Body of pancreas (tissue), 4 donors: ENCODE results near the gene SELENOM. TPM values are rescaled to one million over a fixed set of nuclear protein-coding genes. Genes with fewer than 3 reads are reported as not detected.

ENCODE experiments used
- ATAC-seq: fragments of 150-250 bp; one replicate; pipeline ENCODE4 v1.9.1; 2016
- DNase-seq, 4 donors: peaks; one replicate each; pipeline ENCODE4 v3.0.0-alpha.2; 2019
- H3K27ac ChIP-seq, 4 donors: fragments of 200-600 bp; sonication (generic); 1 replicate in 3 of 4; 2 replicates in 1 of 4; pipeline versions ENCODE4 v1.5.1 to v1.6.1; 2016 to 2019; ENCODE audit warnings: mild to moderate bottlenecking in 1 of 4, mixed read lengths in 1 of 4, moderate library complexity in 1 of 4
- H3K27me3 ChIP-seq, 2 donors: fragments of 200-600 bp; sonication (generic); one replicate each; pipeline ENCODE4 v1.6.0; 2016; ENCODE audit warnings: mild to moderate bottlenecking in 1 of 2
- H3K36me3 ChIP-seq, 2 donors: fragments of 200-600 bp; sonication (generic); replicated peaks in 1 of 2; 2 replicates each; pipeline ENCODE4 v1.5.1; 2016; ENCODE audit warnings: low read depth in 2 of 2; ENCODE audit not compliant: insufficient read depth in 1 of 2
- H3K4me1 ChIP-seq: fragments of 200-600 bp; sonication (generic); one replicate; pipeline ENCODE4 v1.6.0; 2016
- H3K4me3 ChIP-seq, 2 donors: fragments of 200-600 bp; sonication (generic); 1 replicate in 1 of 2; 2 replicates in 1 of 2; pipeline ENCODE4 v1.5.1; 2016 to 2019
- H3K9me3 ChIP-seq, 3 donors: fragments of 200-600 bp; sonication (generic); 1 replicate in 2 of 3; 2 replicates in 1 of 3; pipeline ENCODE4 v1.5.1; 2016
- CTCF ChIP-seq, 7 experiments: fragments of 450-650 bp in 4 of 7; fragments of 200-600 bp in 3 of 7; sonication (generic) in 3 of 7; IDR thresholded peaks; one replicate each; pipeline ENCODE4 v1.5.1; 2016 to 2019; ENCODE audit warnings: antibody characterized with exemption in 7 of 7
- POLR2A ChIP-seq, 3 donors: fragments of 450-650 bp; IDR thresholded peaks; one replicate each; pipeline ENCODE4 v1.6.1; 2016; ENCODE audit warnings: antibody characterized with exemption in 3 of 3, mild to moderate bottlenecking in 2 of 3
- WGBS, 2 donors: methylation state at CpG; one replicate each; pipeline ENCODE4 v1.1.5; 2017; 5-methylcytosine and 5-hydroxymethylcytosine counted together
- intact Hi-C: fragments of 100-400 bp; cut with DNase I; formaldehyde crosslinking; loops from one replicate; pipeline ENCODE4 v1.15.1; 2023
- total RNA-seq, 2 donors: library from RNA; depleted of rRNA; stranded (reverse); fragments of >200 nt; gene quantifications; one replicate each; pipeline ENCODE4 v1.1.0, GENCODE V29; 2016

Gene SELENOM
- total RNA-seq, 2 donors from 2014 or later = 127 to 198 TPM

DNA sequence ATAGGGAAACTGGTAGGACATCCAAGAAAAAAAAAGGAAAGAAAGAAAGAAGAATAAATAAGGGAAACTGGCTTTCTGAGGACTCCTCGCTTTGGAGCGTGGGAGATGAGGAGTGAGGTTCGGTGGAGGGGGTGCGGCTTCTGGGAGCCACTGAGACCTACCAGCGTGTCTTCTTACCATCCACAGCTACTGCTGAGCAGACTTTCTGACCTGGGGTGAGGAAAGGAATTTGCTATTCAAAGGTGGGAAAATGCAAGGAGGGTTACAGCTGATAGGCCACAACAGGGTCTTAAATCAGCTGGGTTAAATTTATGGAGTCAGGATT, 488 bp upstream of the SELENOM start:
- TF ChIP-seq CTCF (IDR thresholded peaks at IDR 0.05) (no peak), POLR2A (IDR thresholded peaks at IDR 0.05) (no peak)

DNA sequence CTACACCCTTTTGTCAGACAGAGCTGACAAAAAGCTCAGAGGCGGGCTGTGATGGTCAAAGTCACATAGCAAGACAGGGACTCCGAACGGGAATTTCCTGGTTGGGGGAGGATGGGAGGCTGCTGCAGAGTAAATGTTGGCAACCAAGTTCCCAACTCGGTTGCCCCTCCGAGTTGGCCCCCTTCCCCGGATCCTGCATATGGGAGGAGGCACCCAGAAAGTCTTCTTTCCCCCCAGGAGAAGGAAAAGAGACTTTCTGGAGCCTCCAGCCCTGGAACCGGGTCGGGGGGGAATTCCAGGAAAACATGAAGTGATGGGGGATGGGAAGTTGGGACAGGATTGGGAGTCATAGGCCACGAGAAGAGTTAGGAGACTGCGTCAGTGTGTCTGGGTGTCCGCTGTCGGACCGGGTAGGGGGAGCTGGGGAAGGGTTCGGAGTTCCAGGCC, 614 bp downstream of the SELENOM start:
- TF ChIP-seq POLR2A (IDR thresholded peaks at IDR 0.05) (no peak), CTCF (IDR thresholded peaks at IDR 0.05) (no peak)
- peak; percentile 2 for ATAC-seq
- H3K27me3 ChIP-seq = no peaks in the 10 kb centered on the region
- intact Hi-C loops = no loop called here
- WGBS, 2 donors = 44 to 52% methylated on average over 14 of the region's 14 CpGs
- no peaks in the 10 kb centered on the region for H3K36me3 ChIP-seq
- H3K27ac ChIP-seq = peak overlapping the region; percentile 76 to 91 (median 78)
- no peaks in the 10 kb centered on the region for H3K9me3 ChIP-seq
- peaks cover 23% of the 10 kb centered on the region for H3K4me1 ChIP-seq
- peak in 1 of 4 donors; percentile 35 for DNase-seq
- H3K4me3 ChIP-seq = peak overlapping the region in 1 of 2 donors; percentile 16

More for the DNA sequence above, 488 bp upstream of the SELENOM start:
- no peaks in the 10 kb centered on the region for H3K36me3 ChIP-seq
- ATAC-seq (peak; percentile 10), DNase-seq (no peak)
- H3K9me3 ChIP-seq = no peaks in the 10 kb centered on the region
- no peaks in the 10 kb centered on the region for H3K27me3 ChIP-seq
- H3K4me3 ChIP-seq = no peak overlapping the region
- peak overlapping the region in 3 of 4 donors; percentile 76 to 91 (median 80) for H3K27ac ChIP-seq
- intact Hi-C loops = no loop called here
- peaks cover 23% of the 10 kb centered on the region for H3K4me1 ChIP-seq
- WGBS, 2 donors = 1 to 4% methylated on average over 5 of the region's 5 CpGs

- ATAC-seq (no peak), DNase-seq (no peak)
- Histone ChIP-seq H3K27ac (peak overlapping the region; percentile 46 to 91 (median 78)), H3K4me3 (no peak overlapping the region), H3K36me3 (no peaks in the 10 kb centered on the region), H3K27me3 (no peaks in the 10 kb centered on the region), H3K9me3 (no peaks in the 10 kb centered on the region), H3K4me1 (peaks cover 23% of the 10 kb centered on the region)
- TF ChIP-seq POLR2A (IDR thresholded peaks at IDR 0.05) (no peak), CTCF (IDR thresholded peaks at IDR 0.05) (peak in 1 of 7 experiments; percentile 7)
- intact Hi-C loops = no loop called here
- WGBS, 2 donors = 31 to 38% methylated on average over 3 to 4 of the region's 4 CpGs
Observed at GRCh38 chr22:31106001-31106571, 1.3 kb downstream of the SELENOM start.

DNA sequence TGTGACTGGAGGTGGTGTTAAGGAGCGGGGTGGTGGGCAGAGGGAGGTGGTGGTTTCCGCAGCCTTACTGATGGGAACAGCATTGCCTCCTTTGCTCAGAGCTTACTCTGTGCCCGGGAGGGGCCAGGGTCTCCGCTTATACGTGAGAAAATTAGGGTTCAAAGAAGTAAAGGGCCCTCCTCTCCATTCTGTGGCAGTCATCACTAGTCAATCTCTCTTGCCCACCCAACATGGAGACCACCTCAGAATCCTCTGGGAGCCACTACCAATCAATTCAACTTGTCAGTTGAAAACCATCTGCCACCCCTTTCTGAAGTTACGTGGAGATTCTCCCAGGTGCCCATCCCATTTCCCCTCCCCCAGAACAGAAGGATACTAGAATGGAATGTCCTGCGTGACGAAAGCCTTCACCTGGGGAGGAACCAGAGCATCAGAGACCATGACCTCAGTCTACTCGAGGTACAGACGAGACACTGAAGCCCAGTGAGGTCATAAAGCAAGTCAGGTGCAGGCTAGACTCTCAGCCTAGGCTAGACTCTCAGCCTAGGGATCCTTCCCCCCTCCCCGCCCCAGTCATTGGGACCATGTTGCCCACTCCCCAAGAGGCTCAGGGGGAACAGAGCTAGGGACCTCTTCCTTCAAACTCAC, 2.0 kb downstream of the SELENOM start:
- Histone ChIP-seq H3K27ac (peak overlapping the region in 3 of 4 donors; percentile 46 to 91 (median 80)), H3K4me3 (no peak overlapping the region), H3K27me3 (no peaks in the 10 kb centered on the region), H3K4me1 (peaks cover 23% of the 10 kb centered on the region), H3K9me3 (no peaks in the 10 kb centered on the region), H3K36me3 (peaks cover 0 to 2% of the 10 kb centered on the region in 2 donors)
- no peak for TF ChIP-seq CTCF (IDR thresholded peaks at IDR 0.05)
- no peak for TF ChIP-seq POLR2A (IDR thresholded peaks at IDR 0.05)
- intact Hi-C loops = no loop called here
- ATAC-seq = no peak
- 74 to 82% methylated on average over 10 to 11 of the region's 11 CpGs for WGBS, 2 donors
- no peak for DNase-seq
